PFSK-1 (cell line): ENCODE data around the gene PMPCA.

ENCODE experiments used
- FOXP2 ChIP-seq: optimal IDR thresholded peaks from 2 replicates; pipeline ENCODE3; 2011; ENCODE audit warnings: borderline replicate concordance, control low read depth, inconsistent platforms; ENCODE audit not compliant: insufficient read depth; ENCODE audit errors: extremely low read length, extremely low read depth
- POLR2AphosphoS5 ChIP-seq: IDR thresholded peaks from 2 replicates; pipeline ENCODE4 v1.6.1; 2012; ENCODE audit warnings: low read depth, mild to moderate bottlenecking, control low read depth, low read length, moderate library complexity
- SIN3A ChIP-seq: IDR thresholded peaks from 2 replicates; pipeline ENCODE4 v1.6.1; 2012; ENCODE audit warnings: mild to moderate bottlenecking, low read length, moderate library complexity, borderline replicate concordance; ENCODE audit not compliant: insufficient read depth
- TAF1 ChIP-seq: IDR thresholded peaks from 2 replicates; pipeline ENCODE4 v1.6.1; 2012; ENCODE audit warnings: low read length, control low read depth, borderline replicate concordance; ENCODE audit not compliant: insufficient read depth
- TF ChIP-seq, protein P1 (sequence below), 2 experiments: IDR thresholded peaks; 2 replicates each; pipeline versions ENCODE4 v1.6.1 to v1.8.0; 2011 to 2012; ENCODE audit warnings: low read depth in 2 of 2, low read length in 2 of 2, control low read depth in 1 of 2, inconsistent platforms in 1 of 2, mild to moderate bottlenecking in 1 of 2, moderate library complexity in 1 of 2; ENCODE audit not compliant: insufficient read depth in 1 of 2

DNA sequence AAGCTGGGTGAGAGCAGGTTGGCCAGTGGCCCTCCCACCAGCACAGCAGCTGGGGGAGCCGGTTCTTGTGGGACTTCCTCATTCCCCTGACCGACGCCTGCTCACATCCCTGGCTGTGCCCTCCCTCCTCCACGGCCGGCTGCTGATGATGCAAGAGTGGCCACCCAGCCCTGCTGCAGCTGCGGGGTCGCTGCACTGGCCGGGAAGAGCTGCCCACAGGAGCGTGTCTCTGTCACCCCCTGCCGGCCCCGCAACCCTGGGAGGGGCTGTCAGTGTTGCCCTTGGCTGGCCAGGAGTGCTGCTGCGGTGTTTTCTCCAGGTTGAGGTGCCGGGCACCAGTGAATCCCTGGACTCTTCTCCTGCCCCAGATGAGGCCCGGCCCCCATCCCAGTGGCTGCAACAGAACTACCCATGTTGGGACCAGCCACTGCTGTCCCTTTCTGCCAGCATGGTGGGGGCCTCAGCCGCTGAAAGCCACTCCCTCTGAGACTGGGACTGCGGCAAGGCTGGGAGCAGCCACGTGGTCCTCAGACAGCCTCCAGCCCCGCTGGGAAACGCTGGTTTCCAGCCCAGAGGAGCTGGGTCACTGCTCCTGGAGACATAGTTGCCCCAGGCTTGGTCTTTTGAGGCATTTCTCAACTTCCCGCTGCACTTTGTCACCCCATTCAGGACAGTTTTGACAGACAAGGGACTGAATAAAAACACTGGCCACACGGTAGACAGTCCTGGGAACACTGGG, 37.7 kb upstream of the PMPCA start:
- no peak for TF ChIP-seq TAF1
- TF ChIP-seq, protein P1, sequence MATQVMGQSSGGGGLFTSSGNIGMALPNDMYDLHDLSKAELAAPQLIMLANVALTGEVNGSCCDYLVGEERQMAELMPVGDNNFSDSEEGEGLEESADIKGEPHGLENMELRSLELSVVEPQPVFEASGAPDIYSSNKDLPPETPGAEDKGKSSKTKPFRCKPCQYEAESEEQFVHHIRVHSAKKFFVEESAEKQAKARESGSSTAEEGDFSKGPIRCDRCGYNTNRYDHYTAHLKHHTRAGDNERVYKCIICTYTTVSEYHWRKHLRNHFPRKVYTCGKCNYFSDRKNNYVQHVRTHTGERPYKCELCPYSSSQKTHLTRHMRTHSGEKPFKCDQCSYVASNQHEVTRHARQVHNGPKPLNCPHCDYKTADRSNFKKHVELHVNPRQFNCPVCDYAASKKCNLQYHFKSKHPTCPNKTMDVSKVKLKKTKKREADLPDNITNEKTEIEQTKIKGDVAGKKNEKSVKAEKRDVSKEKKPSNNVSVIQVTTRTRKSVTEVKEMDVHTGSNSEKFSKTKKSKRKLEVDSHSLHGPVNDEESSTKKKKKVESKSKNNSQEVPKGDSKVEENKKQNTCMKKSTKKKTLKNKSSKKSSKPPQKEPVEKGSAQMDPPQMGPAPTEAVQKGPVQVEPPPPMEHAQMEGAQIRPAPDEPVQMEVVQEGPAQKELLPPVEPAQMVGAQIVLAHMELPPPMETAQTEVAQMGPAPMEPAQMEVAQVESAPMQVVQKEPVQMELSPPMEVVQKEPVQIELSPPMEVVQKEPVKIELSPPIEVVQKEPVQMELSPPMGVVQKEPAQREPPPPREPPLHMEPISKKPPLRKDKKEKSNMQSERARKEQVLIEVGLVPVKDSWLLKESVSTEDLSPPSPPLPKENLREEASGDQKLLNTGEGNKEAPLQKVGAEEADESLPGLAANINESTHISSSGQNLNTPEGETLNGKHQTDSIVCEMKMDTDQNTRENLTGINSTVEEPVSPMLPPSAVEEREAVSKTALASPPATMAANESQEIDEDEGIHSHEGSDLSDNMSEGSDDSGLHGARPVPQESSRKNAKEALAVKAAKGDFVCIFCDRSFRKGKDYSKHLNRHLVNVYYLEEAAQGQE (IDR thresholded peaks at IDR 0.05; ENCODE audit: insufficient read depth in 1 of 2, low read depth in 2 of 2, low read length in 2 of 2): no peak
- TF ChIP-seq SIN3A: no peak
- no peak for TF ChIP-seq POLR2AphosphoS5
- TF ChIP-seq FOXP2: no peak
